Activated naive CD4-positive, alpha-beta T cell treated with anti-CD3 and anti-CD28 coated beads, Interleukin-2, amount 50 U/mL, for 72 hours (primary cell): ENCODE data around the gene NDRG4. TPM values are rescaled to one million over a fixed set of nuclear protein-coding genes. Genes with fewer than 3 reads are reported as not detected.
A peak's percentile ranks its signal among the peaks of the same experiment; 100 is the strongest.

Experiments used
- ATAC-seq, 2 donors: fragments of 150-1000 bp; cut with Tn5 transposase; 2 replicates each; pipeline ENCODE4 v1.10.0; 2021; ENCODE audit warnings: mild to moderate bottlenecking in 2 of 2, moderate library complexity in 2 of 2
- DNase-seq, 2 donors: peaks; one replicate each; pipeline ENCODE4 v3.0.0; 2021 to 2022; ENCODE audit warnings: low spot score in 2 of 2
- H3K27ac Mint-ChIP-seq, 2 donors: one replicate each; pipeline ENCODE4 v1.8.0; 2022; ENCODE audit warnings: mild to moderate bottlenecking in 2 of 2, mixed read lengths in 2 of 2
- H3K36me3 Mint-ChIP-seq, 2 donors: one replicate each; pipeline ENCODE4 v1.8.0; 2022; ENCODE audit warnings: mixed read lengths in 2 of 2
- H3K9me3 Mint-ChIP-seq, 2 donors: one replicate each; pipeline ENCODE4 v1.8.0; 2022; ENCODE audit warnings: mixed read lengths in 2 of 2
- total RNA-seq, 2 donors: library from RNA; stranded (reverse); gene quantifications; one replicate each; pipeline ENCODE4 v1.2.3, GENCODE V29; 2022

NDRG4 gene
- total RNA-seq, 2 donors from 2014 or later, result 4.7 to 15.6 TPM

DNA sequence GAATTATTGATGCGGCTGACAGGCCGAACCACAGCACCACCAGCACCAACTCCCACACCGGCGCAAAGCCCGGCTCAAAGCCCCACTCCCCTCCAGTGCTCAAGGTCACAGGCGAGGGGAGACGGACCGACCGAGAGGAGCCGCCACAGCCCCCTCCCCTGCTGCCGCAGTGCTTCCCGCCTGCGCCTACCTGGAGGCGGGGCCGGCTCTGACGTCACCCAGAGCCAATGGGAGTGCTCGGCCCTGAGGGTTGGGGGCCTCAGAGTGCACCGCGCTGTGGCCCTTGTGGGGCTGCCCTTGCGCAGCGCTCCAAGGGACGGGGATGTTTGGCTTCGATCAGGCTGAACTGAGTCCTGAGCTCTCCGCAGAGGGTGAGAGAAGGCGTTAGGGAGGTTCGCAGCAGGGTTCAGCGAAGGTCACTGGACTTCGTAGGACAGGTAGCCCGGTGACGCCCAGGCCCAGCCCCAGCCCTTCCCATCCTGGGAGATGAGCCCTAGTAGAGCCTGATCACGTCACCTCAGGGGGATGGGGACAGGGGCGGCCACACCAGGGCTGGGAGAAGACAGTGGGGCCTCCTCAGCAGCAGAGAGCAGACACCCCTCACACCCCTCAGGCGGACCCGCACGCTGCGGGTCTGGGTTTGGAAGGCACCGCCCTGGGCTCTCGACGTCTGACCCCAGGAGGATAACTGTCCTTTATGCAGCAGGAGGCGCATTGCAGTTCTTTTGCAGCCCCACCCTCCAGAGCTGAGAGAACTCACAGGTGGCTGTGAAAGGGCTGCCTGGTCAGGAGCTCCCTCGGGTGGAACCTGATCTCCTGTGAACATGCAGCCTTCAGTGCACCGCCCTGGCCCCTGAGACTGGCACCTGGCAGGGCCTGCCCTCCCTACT is 1.5 kb downstream of the NDRG4 start:
- DNase-seq (peak; percentile 55 to 60), ATAC-seq (peak; percentile 67 to 80)
- peak overlapping the region; percentile 80 to 90 for H3K27ac Mint-ChIP-seq
- no peaks in the 10 kb centered on the region for H3K9me3 Mint-ChIP-seq
- no peaks in the 10 kb centered on the region for H3K36me3 Mint-ChIP-seq

DNA sequence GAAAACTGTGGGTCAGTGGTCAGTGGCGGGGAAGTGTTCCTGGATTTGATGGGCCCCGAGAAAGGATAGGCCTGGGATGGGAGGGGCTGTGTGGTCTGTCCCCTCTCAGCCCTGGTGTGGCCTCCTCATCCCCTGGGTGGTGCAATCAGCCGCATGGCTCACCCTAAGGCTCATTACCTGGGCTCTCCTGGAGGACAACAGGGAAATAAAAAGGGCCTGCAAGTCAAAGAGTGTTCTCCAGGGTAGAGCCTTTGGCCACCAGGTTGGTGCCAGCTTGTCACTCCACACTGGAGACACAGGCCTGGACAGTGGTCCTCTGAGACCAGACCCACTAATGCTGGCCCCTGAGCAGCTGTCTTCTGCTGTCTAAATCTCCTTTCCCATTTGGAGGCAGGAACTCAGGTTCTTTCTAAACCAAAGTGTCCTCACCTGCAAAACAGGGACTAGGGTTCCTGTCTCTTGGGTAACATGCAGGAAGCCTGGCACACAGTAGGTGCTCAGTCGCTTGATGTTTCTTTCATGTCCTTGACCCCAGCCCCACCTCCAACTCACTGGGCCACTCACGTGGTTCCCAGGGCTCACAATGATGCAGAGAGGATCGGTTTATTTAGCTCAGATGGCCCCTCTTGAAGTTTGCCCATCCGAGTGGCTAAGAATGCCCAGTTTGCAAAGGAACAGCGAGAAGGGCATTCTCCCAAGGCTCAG is 2.4 kb downstream of the NDRG4 start:
- DNase-seq, result no peak
- no peak for ATAC-seq
- Mint-ChIP-seq H3K27ac (no peak overlapping the region), H3K36me3 (no peaks in the 10 kb centered on the region), H3K9me3 (no peaks in the 10 kb centered on the region)

GRCh38 chr16:58503166-58503862 is 3.4 kb downstream of the NDRG4 start:
- no peaks in the 10 kb centered on the region for H3K9me3 Mint-ChIP-seq
- no peak overlapping the region for H3K27ac Mint-ChIP-seq

GRCh38 chr16:58503863-58504688 is 4.1 kb downstream of the NDRG4 start:
- Mint-ChIP-seq H3K9me3 (no peaks in the 10 kb centered on the region), H3K36me3 (no peaks in the 10 kb centered on the region), H3K27ac (no peak overlapping the region)
- DNase-seq, result no peak
- no peak for ATAC-seq

More at GRCh38 chr16:58503166-58503862, 3.4 kb downstream of the NDRG4 start:
- DNase-seq, result no peak
- H3K36me3 Mint-ChIP-seq, result no peaks in the 10 kb centered on the region
- no peak for ATAC-seq

DNA sequence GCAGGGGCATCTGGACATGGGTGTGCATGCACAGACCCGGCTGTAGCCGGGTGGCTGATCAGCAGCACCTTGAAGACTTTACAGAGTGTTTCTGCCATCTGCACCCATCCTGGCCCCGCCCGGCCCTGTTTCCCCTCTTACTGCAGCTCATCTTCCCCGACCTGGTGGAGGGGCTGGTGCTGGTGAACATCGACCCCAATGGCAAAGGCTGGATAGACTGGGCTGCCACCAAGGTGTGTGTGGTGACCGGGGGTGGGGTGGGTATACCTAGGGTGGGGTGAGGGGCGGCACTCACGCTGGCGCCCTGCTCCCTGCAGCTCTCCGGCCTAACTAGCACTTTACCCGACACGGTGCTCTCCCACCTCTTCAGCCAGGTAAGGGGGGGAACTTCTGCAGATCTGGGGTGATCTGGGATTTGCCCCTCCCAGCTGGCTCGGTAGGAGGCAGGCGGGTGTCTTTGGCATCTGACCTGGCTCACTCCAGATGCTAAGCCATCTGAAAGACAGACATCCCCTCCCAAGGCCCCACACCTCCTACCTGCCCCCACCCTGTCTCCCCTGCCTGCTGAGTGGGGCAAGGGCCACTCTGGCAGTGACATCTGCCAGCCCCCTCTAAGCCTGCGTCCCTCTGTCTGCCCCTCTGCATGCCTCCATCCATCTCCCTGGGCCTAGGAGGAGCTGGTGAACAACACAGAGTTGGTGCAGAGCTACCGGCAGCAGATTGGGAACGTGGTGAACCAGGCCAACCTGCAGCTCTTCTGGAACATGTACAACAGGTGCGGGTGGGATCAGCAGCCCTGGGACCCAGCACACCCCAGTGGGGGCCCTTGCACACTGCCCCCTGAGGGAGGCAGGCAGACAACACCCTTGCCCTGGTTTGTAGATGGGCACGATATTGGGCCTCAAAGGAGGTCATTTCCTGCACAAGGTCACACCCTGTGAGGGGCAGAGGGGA is 6.6 kb downstream of the NDRG4 start:
- no peak overlapping the region for H3K27ac Mint-ChIP-seq
- no peak for ATAC-seq
- no peaks in the 10 kb centered on the region for H3K9me3 Mint-ChIP-seq
- no peaks in the 10 kb centered on the region for H3K36me3 Mint-ChIP-seq
- no peak for DNase-seq

DNA sequence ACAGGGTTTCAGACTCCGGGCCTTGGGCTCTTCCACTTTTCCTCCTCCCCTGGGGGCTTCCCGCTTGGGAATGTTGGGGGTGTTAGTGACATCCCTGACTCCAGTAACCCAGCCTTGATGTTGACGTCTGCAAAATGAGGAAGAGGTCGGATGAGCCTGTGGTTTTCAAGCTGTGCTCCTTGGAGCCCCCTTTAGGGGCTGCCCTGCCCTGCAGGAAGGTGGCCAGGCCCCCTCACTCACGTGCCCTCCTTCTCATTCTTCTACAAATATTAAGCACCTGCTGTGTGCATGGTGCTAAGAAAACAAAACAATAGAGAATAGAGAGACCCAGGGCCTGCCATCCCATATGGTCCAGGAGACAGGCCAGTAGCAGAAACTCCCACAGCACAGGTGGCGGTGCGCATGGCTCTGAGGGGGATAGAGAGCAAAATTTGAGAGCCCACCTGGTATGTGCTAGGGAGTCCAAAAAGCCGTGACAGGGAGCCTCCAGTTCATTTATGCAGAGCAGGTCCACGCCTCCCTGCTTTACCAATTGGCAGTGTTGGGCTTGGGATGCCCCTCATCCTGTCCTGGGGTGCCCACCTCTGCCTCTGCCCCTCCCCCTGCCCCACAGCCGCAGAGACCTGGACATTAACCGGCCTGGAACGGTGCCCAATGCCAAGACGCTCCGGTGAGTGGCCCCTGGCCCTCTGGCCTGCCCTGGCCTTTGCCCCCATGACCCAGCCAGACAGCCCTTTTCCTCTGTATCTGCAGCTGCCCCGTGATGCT is 7.4 kb downstream of the NDRG4 start:
- Mint-ChIP-seq H3K36me3 (no peaks in the 10 kb centered on the region), H3K9me3 (no peaks in the 10 kb centered on the region), H3K27ac (no peak overlapping the region)
- ATAC-seq (no peak), DNase-seq (no peak)

GRCh38 chr16:58507963-58508670 is 8.2 kb downstream of the NDRG4 start:
- H3K9me3 Mint-ChIP-seq, result no peaks in the 10 kb centered on the region
- no peak overlapping the region for H3K27ac Mint-ChIP-seq
- no peak for ATAC-seq
- no peak for DNase-seq
- no peaks in the 10 kb centered on the region for H3K36me3 Mint-ChIP-seq

DNA sequence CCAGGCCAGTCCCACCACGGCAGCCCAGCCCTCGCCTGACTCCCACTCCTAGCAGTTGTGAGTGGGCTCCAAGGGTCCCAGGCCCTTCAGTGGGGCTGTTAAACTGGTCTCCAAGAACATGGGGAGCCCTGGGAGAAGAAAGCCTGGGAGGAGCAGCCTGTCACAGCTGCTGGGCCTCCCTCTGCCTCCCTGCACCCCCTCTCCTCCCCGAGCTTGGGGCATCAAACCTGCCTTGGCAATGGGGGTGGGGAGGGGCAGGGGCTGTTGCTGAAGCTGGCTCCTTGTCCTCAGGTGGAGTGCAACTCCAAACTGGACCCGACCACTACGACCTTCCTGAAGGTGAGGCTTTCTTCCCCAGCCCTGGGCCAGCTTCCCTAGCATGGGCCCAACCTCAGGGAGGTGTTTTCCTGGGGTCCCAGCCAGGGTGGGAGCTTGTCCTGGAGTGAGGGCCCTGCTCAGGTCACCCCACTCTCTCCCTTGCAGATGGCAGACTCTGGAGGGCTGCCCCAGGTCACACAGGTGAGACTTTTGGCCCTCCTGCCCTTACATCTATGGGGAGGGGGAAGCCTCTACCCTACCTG is 8.8 kb downstream of the NDRG4 start:
- ATAC-seq, result no peak
- DNase-seq, result no peak
- no peak overlapping the region for H3K27ac Mint-ChIP-seq
- no peaks in the 10 kb centered on the region for H3K9me3 Mint-ChIP-seq
- H3K36me3 Mint-ChIP-seq, result no peaks in the 10 kb centered on the region

DNA sequence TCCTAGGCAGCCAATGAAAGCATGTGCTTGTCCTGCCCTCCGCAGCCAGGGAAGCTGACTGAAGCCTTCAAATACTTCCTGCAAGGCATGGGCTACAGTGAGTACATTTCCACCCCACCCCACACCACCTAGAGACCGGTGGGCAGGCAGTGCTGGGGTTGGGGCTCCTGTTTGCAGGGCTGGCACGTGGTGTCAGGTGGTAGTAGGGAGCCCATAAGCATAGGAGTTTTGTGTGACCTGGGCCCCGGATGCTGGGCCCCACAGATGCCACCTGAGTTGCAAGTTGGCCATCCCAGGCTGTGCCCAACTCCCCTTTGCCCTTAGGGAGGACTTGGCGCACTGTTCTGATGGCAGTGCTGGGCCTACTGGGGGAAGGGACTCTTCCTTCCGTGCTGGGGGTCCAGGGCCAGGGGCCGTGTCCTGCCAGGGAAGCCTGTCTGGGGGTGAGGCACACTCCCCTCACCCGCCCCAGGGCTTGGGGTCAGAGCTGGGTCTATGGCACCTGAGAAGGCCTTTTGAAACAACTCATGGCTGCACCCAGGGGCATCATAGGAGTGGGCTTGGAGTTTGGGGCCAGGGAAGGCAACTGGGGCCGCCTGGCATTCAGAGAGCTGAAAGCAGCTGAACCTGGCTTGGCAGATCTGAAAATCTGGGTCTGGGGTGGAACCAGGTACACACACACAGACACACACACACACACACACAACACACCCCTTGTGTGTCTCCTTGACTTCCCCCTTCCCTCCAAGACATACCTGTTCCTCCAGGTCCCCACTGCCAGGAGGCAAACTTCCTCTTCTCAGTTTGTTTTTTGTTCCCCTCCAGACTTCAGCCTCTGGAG is 9.5 kb downstream of the NDRG4 start:
- H3K27ac Mint-ChIP-seq, result no peak overlapping the region
- ATAC-seq (no peak), DNase-seq (no peak)
- no peaks in the 10 kb centered on the region for H3K9me3 Mint-ChIP-seq
- H3K36me3 Mint-ChIP-seq, result no peaks in the 10 kb centered on the region

GRCh38 chr16:58510097-58510775 is 10.3 kb downstream of the NDRG4 start:
- ATAC-seq (no peak), DNase-seq (no peak)
- Mint-ChIP-seq H3K9me3 (no peaks in the 10 kb centered on the region), H3K27ac (no peak overlapping the region), H3K36me3 (peaks cover 4% of the 10 kb centered on the region in 2 donors)

GRCh38 chr16:58510776-58511628 is 11.1 kb downstream of the NDRG4 start:
- Mint-ChIP-seq H3K9me3 (no peaks in the 10 kb centered on the region), H3K36me3 (peaks cover 4% of the 10 kb centered on the region in 2 donors), H3K27ac (peak overlapping the region; percentile 54 to 60)
- no peak for DNase-seq
- no peak for ATAC-seq
